GM12891 (cell line): Measurements from ENCODE around the gene RNASEH2A.

ENCODE experiments used
- PAX5 ChIP-seq: IDR thresholded peaks from 2 replicates; pipeline ENCODE4 v1.6.1; 2011; ENCODE audit warnings: low read length, moderate library complexity, mild to moderate bottlenecking; ENCODE audit not compliant: insufficient read depth, severe bottlenecking
- POLR2A ChIP-seq: IDR thresholded peaks from 2 replicates; pipeline ENCODE4 v1.6.1; 2011; ENCODE audit warnings: low read depth, low read length, control low read depth
- POLR2AphosphoS5 ChIP-seq: IDR thresholded peaks from 2 replicates; pipeline ENCODE4 v1.6.1; 2011; ENCODE audit warnings: low read depth, low read length, control low read depth
- SPI1 ChIP-seq: IDR thresholded peaks from 2 replicates; pipeline ENCODE4 v1.6.1; 2011; ENCODE audit warnings: low read depth, low read length, control low read depth
- TAF1 ChIP-seq: IDR thresholded peaks from 2 replicates; pipeline ENCODE4 v1.6.1; 2011; ENCODE audit warnings: low read depth, low read length, control low read depth

DNA sequence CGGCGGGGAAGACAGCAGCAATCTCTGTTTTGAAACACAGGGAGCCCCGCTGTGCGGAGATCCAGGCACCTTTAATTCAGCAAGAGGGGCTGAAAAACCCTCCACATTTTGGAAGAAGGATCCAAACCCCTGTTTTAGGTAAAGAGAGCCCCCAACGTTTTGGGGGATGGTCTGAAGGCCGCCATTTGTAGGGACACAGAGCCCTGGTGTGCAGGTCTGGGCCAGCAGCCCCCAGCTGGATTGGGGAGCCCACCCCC is 27.6 kb upstream of the RNASEH2A start:
- TF ChIP-seq POLR2A (no peak), TAF1 (no peak), POLR2AphosphoS5 (no peak), SPI1 (no peak), PAX5 (no peak)
